ENCODE results near the gene OLFML2A. TPM values are rescaled to one million over a fixed set of nuclear protein-coding genes. Genes with fewer than 3 reads are reported as not detected.
"Not testable (repeated sequence)": the region's sequence is repeated elsewhere in the genome, so short reads cannot be mapped to it uniquely, and the experiment has no call there.

The OLFML2A gene
- 10 to 100 TPM; 40.7 to 64.3 (median 50.2) TPM for total RNA-seq

DNA sequence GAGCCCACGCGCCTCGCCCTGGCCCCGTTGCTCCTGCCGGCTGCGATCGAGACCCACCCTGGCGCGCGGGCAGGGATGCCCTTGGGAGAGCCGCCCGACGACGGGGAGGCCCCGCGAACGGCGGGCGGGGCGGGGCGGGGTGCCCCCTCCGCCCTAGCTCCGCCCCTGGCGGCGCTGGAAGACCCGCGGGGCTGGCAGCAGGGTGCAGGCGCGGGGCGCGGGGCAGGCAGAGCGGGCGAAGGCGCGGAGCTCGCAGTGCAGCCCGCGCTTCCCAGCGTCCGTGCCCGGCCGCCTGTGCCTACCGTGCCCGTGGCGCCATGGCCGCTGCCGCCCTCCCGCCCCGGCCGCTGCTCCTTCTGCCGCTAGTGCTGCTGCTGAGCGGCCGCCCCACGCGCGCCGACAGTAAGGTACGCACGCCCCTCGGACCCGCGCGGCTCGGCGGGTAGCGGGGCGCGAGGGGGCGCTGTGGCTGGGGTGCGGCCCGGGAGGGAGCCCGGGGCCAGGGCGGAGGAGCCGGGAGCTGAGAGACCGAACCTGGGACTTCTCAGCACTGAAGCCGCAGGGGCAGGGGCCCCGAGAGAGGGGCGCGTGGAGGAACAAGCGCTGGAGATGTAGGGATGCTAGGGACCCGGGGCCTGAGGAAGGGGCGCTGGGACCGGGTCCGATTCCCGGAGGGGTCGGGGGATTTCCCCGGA lies at the start of gene OLFML2A:
Gene OLFML2A, plus strand, starts transcription at position 180 of the 695 bp plus-strand sequence. Its CDS starts 138 bp downstream, at position 318.
- Histone ChIP-seq H3K27ac (peak within 1 kb of the TSS; percentile 90 to 95 (median 94)), H3K4me3 (replicated peaks in 1 of 3) (peak within 1 kb of the TSS; percentile 58 to 71 (median 60)), H3K4me1 (peaks cover 42 to 48% of the 10 kb centered on the region in 2 donors), H3K9me3 (no peaks in the 10 kb centered on the region), H3K36me3 (no peaks in the 10 kb centered on the region), H3K27me3 (no peaks in the 10 kb centered on the region)
- peak; percentile 45 to 46 for DNase-seq
- WGBS, 2 donors, result 0 to 4% methylated on average over 16 to 26 of the region's 87 CpGs
- intact Hi-C loops (cut with DNase I), result loop anchor here (5.0 to 10.0 kb wide), 2 partner anchors 60 to 468 kb away; partner anchors contain the start of gene HSPA5
- TF ChIP-seq POLR2A (IDR thresholded peaks at IDR 0.05), result peak in 1 of 2 donors; percentile 71
- TF ChIP-seq, protein P1, sequence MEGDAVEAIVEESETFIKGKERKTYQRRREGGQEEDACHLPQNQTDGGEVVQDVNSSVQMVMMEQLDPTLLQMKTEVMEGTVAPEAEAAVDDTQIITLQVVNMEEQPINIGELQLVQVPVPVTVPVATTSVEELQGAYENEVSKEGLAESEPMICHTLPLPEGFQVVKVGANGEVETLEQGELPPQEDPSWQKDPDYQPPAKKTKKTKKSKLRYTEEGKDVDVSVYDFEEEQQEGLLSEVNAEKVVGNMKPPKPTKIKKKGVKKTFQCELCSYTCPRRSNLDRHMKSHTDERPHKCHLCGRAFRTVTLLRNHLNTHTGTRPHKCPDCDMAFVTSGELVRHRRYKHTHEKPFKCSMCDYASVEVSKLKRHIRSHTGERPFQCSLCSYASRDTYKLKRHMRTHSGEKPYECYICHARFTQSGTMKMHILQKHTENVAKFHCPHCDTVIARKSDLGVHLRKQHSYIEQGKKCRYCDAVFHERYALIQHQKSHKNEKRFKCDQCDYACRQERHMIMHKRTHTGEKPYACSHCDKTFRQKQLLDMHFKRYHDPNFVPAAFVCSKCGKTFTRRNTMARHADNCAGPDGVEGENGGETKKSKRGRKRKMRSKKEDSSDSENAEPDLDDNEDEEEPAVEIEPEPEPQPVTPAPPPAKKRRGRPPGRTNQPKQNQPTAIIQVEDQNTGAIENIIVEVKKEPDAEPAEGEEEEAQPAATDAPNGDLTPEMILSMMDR (IDR thresholded peaks at IDR 0.05), result peak in 3 of 6 experiments; percentile 42 to 51 (median 50)

DNA sequence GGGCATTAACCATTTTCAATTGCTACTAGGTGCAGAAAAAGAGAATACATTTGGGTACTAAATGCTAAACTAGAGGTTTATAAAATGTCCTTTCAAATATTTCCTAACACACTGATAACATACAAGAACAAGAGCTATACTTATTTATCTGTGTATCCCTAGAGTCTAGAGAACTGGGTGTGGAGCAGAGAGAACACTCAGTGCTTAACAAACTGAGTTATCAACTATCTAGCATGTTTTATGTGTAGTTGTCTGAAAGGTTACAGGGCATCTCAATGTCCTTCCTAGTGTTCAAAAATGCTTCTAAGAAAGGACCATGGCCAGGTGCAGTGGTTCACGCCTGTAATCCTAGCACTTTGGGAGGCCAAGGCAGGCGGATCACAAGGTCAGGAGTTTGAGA lies 46.2 kb upstream of the OLFML2A start:
- no peak overlapping the region for H3K27ac ChIP-seq
- H3K9me3 ChIP-seq, result no peaks in the 10 kb centered on the region
- no peaks in the 10 kb centered on the region for H3K36me3 ChIP-seq
- peaks cover 21 to 23% of the 10 kb centered on the region in 2 donors for H3K4me1 ChIP-seq
- TF ChIP-seq, protein P1 (IDR thresholded peaks at IDR 0.05), result no peak
- no peak for TF ChIP-seq POLR2A (IDR thresholded peaks at IDR 0.05)
- 97% methylated on average over 2 of the region's 2 CpGs for WGBS, 2 donors
- H3K4me3 ChIP-seq (replicated peaks in 1 of 3), result no peak overlapping the region
- H3K27me3 ChIP-seq, result no peaks in the 10 kb centered on the region
- intact Hi-C loops (cut with DNase I), result no loop called here
- no peak for DNase-seq

DNA sequence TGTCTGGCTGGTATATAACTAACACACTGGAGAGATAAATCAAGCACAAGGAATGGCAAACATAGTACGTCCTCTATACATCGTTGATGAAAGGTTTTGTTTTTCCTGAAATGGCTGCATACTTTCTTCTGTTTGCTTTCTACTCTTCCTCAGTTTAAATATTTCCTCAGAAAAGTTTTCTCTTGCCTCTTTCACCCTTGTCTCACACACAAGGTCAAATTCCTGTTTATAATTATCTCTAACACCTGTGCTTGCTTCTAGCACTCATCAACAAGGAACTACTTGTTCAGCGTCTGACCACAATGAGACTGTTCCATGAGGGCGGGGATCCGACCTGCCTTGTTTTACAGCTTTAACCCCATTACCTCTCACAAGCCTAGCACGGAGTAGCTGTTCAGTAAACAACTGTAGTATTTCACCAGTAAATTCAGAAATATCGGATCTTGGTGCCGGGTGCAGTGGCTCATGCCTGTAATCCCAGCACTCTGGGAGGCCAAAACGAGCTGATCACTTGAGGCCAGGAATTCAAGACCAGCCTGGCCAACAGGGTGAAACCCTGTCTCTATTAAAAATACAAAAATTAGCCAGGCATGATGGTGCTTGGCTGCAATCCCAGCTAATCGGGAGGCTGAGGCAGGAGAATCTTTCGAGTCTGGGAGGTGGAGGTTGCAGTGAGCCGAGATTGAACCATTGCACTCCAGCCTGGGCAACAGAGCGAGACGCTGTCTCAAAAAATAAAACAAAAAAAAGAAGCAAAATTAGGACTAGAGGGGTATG lies 42.8 kb upstream of the OLFML2A start:
- Histone ChIP-seq H3K9me3 (no peaks in the 10 kb centered on the region), H3K27ac (peak overlapping the region; percentile 55 to 78 (median 72)), H3K4me1 (peaks cover 21 to 23% of the 10 kb centered on the region in 2 donors), H3K36me3 (no peaks in the 10 kb centered on the region), H3K27me3 (no peaks in the 10 kb centered on the region), H3K4me3 (replicated peaks in 1 of 3) (no peak overlapping the region)
- intact Hi-C loops (cut with DNase I), result no loop called here
- peak; percentile 45 to 62 for DNase-seq
- TF ChIP-seq, protein P1 (IDR thresholded peaks at IDR 0.05), result no peak
- no peak for TF ChIP-seq POLR2A (IDR thresholded peaks at IDR 0.05)
- WGBS, 2 donors, result 66 to 71% methylated on average over 14 of the region's 14 CpGs

DNA sequence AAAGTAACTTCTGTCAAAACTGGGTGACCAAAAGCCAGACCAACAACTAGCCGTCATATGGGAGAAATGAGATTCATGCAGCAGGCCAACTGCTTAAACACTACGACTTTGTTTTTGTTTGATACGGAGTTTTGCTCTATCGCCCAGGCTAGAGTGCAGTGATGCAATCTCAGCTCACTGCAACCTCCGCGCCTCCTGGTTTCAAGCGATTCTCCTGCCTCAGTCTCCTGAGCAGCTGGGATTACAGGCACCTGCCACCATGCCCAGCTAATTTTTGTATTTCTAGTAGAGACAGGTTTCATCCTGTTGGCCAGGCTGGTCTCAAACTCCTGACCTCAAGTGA lies 42.2 kb upstream of the OLFML2A start:
- 72% methylated on average over 7 of the region's 7 CpGs for WGBS, 2 donors
- H3K4me1 ChIP-seq, result peaks cover 21 to 23% of the 10 kb centered on the region in 2 donors
- H3K9me3 ChIP-seq; H3K4me3 ChIP-seq (replicated peaks in 1 of 3); intact Hi-C loops (cut with DNase I); H3K27me3 ChIP-seq; H3K36me3 ChIP-seq: not testable (repeated sequence)
- peak overlapping the region; percentile 55 to 78 (median 72) for H3K27ac ChIP-seq
- DNase-seq, result peak; percentile 56 to 63

DNA sequence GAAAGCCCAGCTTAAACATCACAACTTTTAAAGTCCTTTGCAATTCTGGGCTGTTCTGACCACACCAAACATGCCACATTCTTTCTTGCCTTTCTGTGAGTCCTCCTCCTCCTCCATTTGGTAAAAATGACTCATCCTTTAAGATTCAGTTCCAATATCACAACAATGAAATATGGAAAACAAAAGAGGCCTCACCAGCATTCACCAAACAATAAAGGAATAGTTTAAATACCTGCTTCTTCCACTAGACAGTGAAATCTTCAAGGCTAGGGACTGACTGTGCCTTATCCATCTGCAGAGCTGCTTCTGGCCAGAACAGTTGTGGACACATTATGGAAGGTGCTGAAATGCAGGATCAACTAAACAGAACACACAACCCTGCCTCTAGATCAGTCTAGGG lies 41.8 kb upstream of the OLFML2A start:
- intact Hi-C loops (cut with DNase I), result no loop called here
- H3K27ac ChIP-seq, result peak overlapping the region; percentile 55 to 78 (median 72)

DNA sequence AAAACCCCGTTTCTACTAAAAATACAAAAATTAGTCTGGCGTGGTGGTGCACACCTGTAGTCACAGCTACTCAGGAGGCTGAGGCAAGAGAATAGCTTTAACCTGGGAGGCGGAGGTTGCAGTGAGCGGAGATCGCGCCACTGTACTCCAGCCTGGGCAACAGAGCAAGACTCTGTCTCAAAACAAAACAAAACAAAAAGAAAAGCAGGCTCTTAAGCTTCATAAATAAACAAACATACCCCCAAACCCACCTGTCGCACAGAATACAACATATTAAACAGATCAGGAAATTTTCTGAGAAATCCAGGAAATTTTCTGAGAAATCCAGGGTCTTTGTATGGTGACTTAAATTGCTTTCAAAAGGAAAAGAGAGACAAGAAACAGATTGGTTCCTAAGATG lies 38.9 kb upstream of the OLFML2A start:
- 91 to 98% methylated on average over 7 of the region's 7 CpGs for WGBS, 2 donors

More for the DNA sequence above, 41.8 kb upstream of the OLFML2A start:
- Histone ChIP-seq H3K27me3 (no peaks in the 10 kb centered on the region), H3K4me1 (peaks cover 21 to 23% of the 10 kb centered on the region in 2 donors), H3K36me3 (no peaks in the 10 kb centered on the region), H3K9me3 (no peaks in the 10 kb centered on the region), H3K4me3 (replicated peaks in 1 of 3) (no peak overlapping the region)
- no peak for DNase-seq
- no peak for TF ChIP-seq POLR2A (IDR thresholded peaks at IDR 0.05)
- TF ChIP-seq, protein P1 (IDR thresholded peaks at IDR 0.05), result no peak

More for the DNA sequence above, 38.9 kb upstream of the OLFML2A start:
- DNase-seq; intact Hi-C loops (cut with DNase I); H3K4me3 ChIP-seq (replicated peaks in 1 of 3); H3K36me3 ChIP-seq; H3K27me3 ChIP-seq; H3K9me3 ChIP-seq; H3K27ac ChIP-seq: not testable (repeated sequence)
- peaks cover 19 to 31% of the 10 kb centered on the region in 2 donors for H3K4me1 ChIP-seq

Data from thyroid gland (tissue), 4 donors.